Measurements from ENCODE around the gene FAM50A. TPM values are rescaled to one million over a fixed set of nuclear protein-coding genes. Genes with fewer than 3 reads are reported as not detected.
A peak's percentile ranks its signal among the peaks of the same experiment; 100 is the strongest.

FAM50A gene
- total RNA-seq, 3 donors from 2014 or later (not counting 1 experiment from before 2014, with no cell fraction given), result 48.9 to 63.2 (median 54.1) TPM

DNA sequence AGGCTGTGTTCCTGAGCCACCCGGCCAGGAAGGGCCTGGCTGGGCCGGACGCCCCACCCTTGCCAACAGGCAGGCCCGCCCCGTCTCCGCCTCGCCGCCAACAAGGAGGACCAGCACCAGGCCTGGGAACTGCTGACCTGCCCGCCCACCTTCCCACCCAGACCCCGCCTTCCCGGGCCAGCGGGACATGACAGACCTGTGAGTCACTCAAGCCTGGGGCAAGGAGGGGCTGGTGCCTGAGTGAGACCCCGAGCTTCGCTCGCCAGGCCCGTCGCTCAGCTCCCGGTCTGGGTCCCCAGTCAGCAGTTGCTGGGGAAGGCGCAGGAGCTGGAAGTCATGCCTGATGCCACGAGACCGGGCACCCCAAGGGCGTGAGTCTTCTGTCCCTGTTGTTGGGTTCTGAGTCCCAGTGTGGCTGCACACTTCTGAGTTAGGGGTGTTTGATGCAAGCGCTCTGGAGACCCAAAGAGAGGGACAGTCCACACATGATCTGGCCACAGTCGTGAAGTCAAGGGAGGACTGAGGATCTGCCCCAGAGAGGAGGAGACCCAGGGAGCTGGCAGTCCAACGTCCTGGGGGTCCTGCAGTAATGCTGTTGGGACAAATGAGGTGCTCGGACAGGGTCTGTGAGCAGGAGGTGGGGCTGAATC is 34.6 kb upstream of the FAM50A start, which contains the start of gene DNASE1L1:
DNASE1L1 (minus strand) TSS at position 33 of the 650 bp plus-strand sequence. CDS start 3,686 bp downstream, outside the sequence.
- Histone ChIP-seq H3K4me1 (ENCODE audit: control insufficient read depth, insufficient read depth, low read length) (peaks cover 32% of the 10 kb centered on the region), H3K27ac (ENCODE audit: low read length) (peak within 1 kb of the TSS; percentile 73), H3K27me3 (ENCODE audit: control insufficient read depth, insufficient read depth, low read length) (no peaks in the 10 kb centered on the region), H3K4me3 (ENCODE audit: low read length) (peak within 1 kb of the TSS; percentile 31), H3K36me3 (ENCODE audit: control insufficient read depth, insufficient read depth, low read length) (no peaks in the 10 kb centered on the region), H3K9me3 (ENCODE audit: control insufficient read depth, insufficient read depth, low read length) (no peaks in the 10 kb centered on the region)
- 26% methylated on average over 26 of the region's 26 CpGs for WGBS (ENCODE audit: insufficient coverage)
- peaks cover 0 to 6% of the 10 kb centered on the region in 2 donors for H3K27me3 Mint-ChIP-seq (ENCODE audit: low read depth in 2 of 2)
- DNase-seq, result peak; percentile 25 to 30
- peak within 1 kb of the TSS; percentile 74 for H3K4me3 Mint-ChIP-seq
- intact Hi-C loops (cut with micrococcal nuclease), result no loop called here
- peak within 1 kb of the TSS; percentile 74 to 90 for H3K27ac Mint-ChIP-seq
- no peaks in the 10 kb centered on the region for H3K9me3 Mint-ChIP-seq
- no peak for TF ChIP-seq CTCF (IDR thresholded peaks at IDR 0.05)
- no peaks in the 10 kb centered on the region for H3K36me3 Mint-ChIP-seq
- peaks cover 5 to 26% of the 10 kb centered on the region in 2 donors for H3K4me1 Mint-ChIP-seq
- peak; percentile 45 to 62 (median 52) for ATAC-seq

DNA sequence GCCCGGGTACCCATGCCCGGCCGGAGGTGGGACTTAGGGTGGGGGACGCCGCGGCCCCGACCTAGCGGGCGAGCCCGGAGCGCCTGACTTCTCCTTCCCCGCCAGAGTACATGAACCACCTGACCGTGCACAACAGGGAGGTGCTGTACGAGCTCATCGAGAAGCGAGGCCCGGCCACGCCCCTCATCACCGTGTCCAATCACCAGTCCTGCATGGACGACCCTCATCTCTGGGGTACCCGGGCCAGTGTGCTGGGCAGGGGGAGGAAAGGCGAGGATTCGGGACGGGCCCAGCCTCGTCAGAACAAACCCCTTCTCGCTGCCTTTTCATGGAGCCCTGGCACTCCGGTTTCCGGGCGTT is 32.0 kb upstream of the FAM50A start:
- H3K4me3 ChIP-seq (ENCODE audit: low read length), result peak overlapping the region; percentile 47
- peaks cover 5 to 26% of the 10 kb centered on the region in 2 donors for H3K4me1 Mint-ChIP-seq
- peak; percentile 29 to 59 (median 44) for ATAC-seq
- no peaks in the 10 kb centered on the region for H3K36me3 ChIP-seq (ENCODE audit: control insufficient read depth, insufficient read depth, low read length)
- H3K4me1 ChIP-seq (ENCODE audit: control insufficient read depth, insufficient read depth, low read length), result peaks cover 32% of the 10 kb centered on the region
- H3K36me3 Mint-ChIP-seq, result no peaks in the 10 kb centered on the region
- intact Hi-C loops (cut with micrococcal nuclease), result no loop called here
- peak overlapping the region; percentile 68 to 79 for H3K27ac Mint-ChIP-seq
- 2% methylated on average over 26 of the region's 29 CpGs for WGBS (ENCODE audit: insufficient coverage)
- peak overlapping the region; percentile 74 for H3K4me3 Mint-ChIP-seq
- peak in 1 of 2 donors; percentile 55 for DNase-seq
- H3K9me3 ChIP-seq (ENCODE audit: control insufficient read depth, insufficient read depth, low read length), result no peaks in the 10 kb centered on the region
- TF ChIP-seq CTCF (IDR thresholded peaks at IDR 0.05), result no peak
- no peaks in the 10 kb centered on the region for H3K9me3 Mint-ChIP-seq
- peaks cover 0 to 6% of the 10 kb centered on the region in 2 donors for H3K27me3 Mint-ChIP-seq (ENCODE audit: low read depth in 2 of 2)
- H3K27me3 ChIP-seq (ENCODE audit: control insufficient read depth, insufficient read depth, low read length), result no peaks in the 10 kb centered on the region
- peak overlapping the region; percentile 56 for H3K27ac ChIP-seq (ENCODE audit: low read length)

- peak overlapping the region; percentile 47 for H3K4me3 ChIP-seq (ENCODE audit: low read length)
- H3K27me3 Mint-ChIP-seq (ENCODE audit: low read depth in 2 of 2), result peaks cover 0 to 6% of the 10 kb centered on the region in 2 donors
- H3K9me3 ChIP-seq (ENCODE audit: control insufficient read depth, insufficient read depth, low read length), result no peaks in the 10 kb centered on the region
- peaks cover 32% of the 10 kb centered on the region for H3K4me1 ChIP-seq (ENCODE audit: control insufficient read depth, insufficient read depth, low read length)
- no peaks in the 10 kb centered on the region for H3K27me3 ChIP-seq (ENCODE audit: control insufficient read depth, insufficient read depth, low read length)
- 0% methylated on average over 3 of the region's 4 CpGs for WGBS (ENCODE audit: insufficient coverage)
- intact Hi-C loops (cut with micrococcal nuclease), result no loop called here
- H3K36me3 Mint-ChIP-seq, result no peaks in the 10 kb centered on the region
- ATAC-seq (no peak), DNase-seq (peak in 1 of 2 donors; percentile 60)
- peaks cover 5 to 26% of the 10 kb centered on the region in 2 donors for H3K4me1 Mint-ChIP-seq
- TF ChIP-seq CTCF (IDR thresholded peaks at IDR 0.05), result no peak
- H3K27ac Mint-ChIP-seq, result peak overlapping the region; percentile 68 to 79
- H3K36me3 ChIP-seq (ENCODE audit: control insufficient read depth, insufficient read depth, low read length), result no peaks in the 10 kb centered on the region
- peak overlapping the region; percentile 56 for H3K27ac ChIP-seq (ENCODE audit: low read length)
- peak overlapping the region; percentile 74 for H3K4me3 Mint-ChIP-seq
- no peaks in the 10 kb centered on the region for H3K9me3 Mint-ChIP-seq
Observed at GRCh38 chrX:154412468-154412867, 31.5 kb upstream of the FAM50A start.
